Fibroblast of pulmonary artery (primary cell): ENCODE data around the gene CASR.

Experiments used
- DNase-seq: peaks from one replicate; pipeline ENCODE4 v3.0.0-alpha.2; 2010; ENCODE audit warnings: low read depth
- H3K4me3 ChIP-seq: replicated peaks from 2 replicates; pipeline ENCODE4 v1.5.1; 2011; ENCODE audit warnings: low read depth, mild to moderate bottlenecking, control low read depth, low read length, moderate library complexity
- CTCF ChIP-seq: IDR thresholded peaks from 2 replicates; pipeline ENCODE4 v1.5.1; 2011; ENCODE audit warnings: mild to moderate bottlenecking, control low read depth, low read length, inconsistent platforms; ENCODE audit errors: missing control alignments

CASR gene

DNA sequence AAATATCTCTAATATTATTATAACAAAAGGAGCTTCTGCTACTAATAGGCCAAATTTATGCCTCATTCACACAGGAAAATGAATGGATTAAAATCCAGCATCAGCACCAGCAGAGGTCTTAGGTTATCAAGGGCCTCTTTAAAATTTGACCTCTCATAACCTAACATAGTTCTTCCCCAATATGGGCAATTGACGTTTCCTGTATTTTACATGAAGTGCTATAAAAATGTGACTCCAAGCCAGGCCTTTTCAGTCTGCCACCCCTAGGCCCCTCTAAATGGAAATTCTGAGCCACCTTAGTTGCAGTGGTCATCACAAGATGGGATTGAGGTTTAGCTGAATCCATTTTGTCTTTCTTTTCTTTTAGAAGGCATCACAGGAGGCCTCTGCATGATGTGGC, 70.1 kb downstream of the CASR start:
- TF ChIP-seq CTCF = no peak
- H3K4me3 ChIP-seq = no peak overlapping the region
- DNase-seq = no peak

DNA sequence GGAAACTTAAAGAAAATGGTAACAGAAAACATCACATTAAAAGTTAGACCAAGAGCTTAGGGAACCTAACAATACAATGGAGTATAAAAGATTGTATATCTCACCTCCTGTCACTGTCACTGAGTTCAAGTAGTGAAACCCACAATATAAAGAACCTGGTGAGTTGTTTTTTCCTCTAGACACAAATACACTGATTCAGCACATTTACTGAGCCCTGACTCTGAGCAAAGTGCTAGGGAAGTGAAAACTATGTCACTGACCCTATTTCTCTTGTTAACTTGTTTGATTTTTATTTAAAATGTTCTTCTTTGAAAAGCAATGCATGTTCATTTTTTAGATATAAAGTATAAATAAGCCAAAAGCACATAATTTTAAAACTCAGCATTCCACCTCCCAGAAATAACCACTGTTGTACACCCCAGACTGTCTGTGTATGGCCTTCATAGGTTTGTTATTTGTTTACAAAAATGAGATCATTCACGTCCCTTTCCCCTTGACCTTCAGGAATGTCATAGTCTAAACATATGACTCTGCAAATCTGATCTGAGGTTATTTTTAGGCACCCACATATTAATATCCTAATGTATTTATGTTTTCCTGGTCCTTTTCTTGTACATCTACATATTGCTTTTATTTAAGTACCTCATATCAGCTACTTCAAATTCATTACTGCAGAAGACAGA, 72.4 kb downstream of the CASR start:
- no peak for DNase-seq
- H3K4me3 ChIP-seq = no peak overlapping the region
- TF ChIP-seq CTCF = no peak

- H3K4me3 ChIP-seq = no peak overlapping the region
- no peak for TF ChIP-seq CTCF
- DNase-seq = no peak
These were observed 74.3 kb downstream of the CASR start for GRCh38 chr3:122257644-122258364.

DNA sequence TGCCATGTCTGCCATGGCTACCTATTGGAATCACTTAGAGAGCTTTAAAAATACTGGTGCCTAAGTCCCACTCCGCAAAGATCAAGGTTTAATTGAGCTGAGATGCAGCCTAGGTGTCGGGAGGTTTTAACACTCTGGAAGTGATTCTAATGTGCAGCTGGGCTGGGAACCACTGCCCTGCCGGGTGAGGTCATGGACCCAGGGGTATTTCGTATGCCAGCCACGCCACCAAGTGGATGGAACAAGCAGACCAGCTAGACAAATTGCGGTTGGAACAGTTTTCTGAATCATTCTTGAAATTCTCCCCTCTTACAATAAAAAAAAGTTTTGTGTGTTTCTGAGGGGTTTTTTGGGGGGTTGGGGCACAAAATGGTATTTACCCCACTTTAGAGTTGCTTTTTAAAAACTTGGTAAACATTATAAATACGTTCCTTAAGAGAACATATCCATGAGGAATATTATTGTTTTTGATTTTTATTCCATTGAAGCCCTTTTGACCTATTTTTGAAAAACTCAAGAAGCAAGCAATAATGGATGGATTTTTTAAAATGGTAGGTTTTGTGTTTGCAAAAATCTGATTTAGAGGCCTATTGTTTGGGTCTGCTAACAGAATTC, 75.4 kb downstream of the CASR start:
- peak; percentile 70 for TF ChIP-seq CTCF
- no peak overlapping the region for H3K4me3 ChIP-seq
- DNase-seq = peak; percentile 65

GRCh38 chr3:122260206-122260605, 76.7 kb downstream of the CASR start:
- H3K4me3 ChIP-seq = no peak overlapping the region
- no peak for TF ChIP-seq CTCF
- DNase-seq = no peak

- no peak overlapping the region for H3K4me3 ChIP-seq
- DNase-seq = no peak
- TF ChIP-seq CTCF = no peak
These were observed 79.6 kb downstream of the CASR start for GRCh38 chr3:122263058-122263457.
